HG03575 (cell line): ENCODE results near the gene NHSL2.
"Not testable (repeated sequence)": the region's sequence is repeated elsewhere in the genome, so short reads cannot be mapped to it uniquely, and the experiment has no call there.

ENCODE experiments used
- ATAC-seq: cut with Tn5 transposase; IDR thresholded peaks from one replicate; pipeline ENCODE4 v1.9.1; 2021; ENCODE audit not compliant: unreplicated experiment, insufficient number of reproducible peaks, low FRiP score; ENCODE audit errors: extremely low read depth

Gene NHSL2

DNA sequence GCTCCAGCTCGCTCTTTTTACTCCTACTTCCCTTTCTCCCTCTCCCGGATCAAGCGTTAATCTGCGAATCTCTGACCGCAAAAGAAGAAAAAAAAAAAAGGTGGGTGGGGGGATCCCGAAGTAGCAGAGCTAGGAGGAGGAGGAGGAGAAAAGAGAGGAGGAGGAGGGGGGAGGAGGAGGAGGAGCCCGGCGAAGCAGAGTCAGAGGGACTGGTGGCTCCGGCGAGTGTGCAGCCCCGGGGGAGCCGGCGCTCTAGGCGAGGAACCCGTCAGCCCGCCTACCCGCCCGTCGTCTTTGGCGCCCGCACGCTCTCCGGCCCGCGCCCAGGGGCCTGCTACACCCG, at the start of gene NHSL2:
Gene NHSL2 (plus strand): TSS at position 203 of the 343 bp plus-strand sequence.
- ATAC-seq: no peak

DNA sequence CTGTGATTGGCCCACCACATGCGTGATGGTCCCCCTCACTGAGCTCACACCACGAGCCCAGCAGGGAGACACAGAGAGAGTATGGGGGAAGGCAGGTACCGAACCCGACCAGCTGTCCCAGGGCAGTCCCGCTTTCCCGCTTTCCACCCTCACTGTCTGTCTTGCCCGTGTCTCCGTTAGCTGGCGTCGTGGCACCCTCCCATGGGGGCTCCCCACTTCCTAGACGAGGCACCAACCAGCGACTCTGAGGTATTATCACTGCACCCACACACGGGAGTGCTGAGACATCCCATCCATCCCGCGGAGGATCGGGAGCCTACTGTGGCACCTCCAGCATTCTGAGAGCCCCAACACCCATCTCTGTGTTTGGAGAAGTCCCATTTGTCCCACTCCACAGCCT, 43.0 kb upstream of the NHSL2 start:
- no peak for ATAC-seq

DNA sequence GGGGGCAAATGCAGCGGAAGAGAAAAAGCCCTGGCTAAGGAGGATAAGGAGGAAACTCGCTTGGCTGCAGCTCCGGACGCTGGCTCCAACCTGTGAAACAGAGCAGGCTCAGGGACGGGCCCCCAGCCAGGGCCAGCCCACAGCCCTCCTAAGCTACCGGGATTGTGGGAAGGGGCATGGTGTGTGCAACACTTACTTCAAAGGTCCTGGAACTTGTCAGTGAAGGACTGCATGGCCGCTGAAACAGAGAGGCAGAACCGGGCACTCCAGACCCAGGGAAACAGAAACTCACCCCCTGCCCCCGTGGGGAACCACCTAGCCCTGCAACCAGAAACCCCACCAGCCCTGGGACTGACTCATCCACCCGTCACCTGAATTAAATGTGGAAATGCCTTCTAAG, 41.1 kb upstream of the NHSL2 start:
- ATAC-seq: not testable (repeated sequence)

DNA sequence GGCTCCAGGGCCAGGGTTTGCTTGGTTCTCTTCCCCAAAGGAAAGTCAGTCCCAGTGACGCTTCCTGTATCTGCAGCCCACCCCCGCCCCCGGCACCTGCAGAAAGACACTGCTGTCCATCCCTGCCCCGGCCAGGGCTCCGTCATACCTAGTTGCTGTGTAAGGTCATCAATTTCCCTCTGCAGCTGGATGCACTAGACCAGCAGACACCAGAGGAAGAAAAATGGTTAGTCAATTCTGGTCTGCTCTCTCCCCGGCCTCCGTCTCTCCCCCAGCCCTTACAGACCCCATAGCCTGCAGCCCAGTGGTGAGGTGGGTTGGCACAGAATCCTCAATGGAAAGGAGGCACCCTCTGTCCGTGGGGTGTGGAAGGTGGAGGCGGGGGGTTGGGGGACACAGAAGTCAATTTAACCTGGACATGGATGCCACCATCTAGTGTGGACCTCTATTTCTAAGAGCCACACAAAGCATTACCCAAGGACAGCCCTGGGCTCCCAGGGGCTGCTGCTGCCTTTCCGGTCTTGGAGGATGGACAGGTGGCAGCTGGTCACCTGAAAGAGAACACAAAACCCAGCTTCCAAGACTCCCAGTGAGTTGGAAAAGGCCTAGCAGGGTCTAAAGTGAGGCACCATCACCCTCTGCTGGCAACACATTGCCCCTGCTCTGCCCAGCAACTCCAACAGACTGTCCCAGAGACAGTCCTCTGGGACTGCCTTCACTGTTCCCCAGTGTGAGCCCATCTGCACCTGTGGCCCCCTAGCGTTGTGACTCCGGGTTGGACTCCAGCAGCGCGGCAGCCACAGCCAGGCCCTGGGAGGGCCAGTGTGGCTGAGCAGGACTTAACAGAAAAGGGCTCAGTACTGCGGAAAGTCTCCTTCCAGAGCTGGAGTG, 40.2 kb upstream of the NHSL2 start:
- ATAC-seq: no peak

DNA sequence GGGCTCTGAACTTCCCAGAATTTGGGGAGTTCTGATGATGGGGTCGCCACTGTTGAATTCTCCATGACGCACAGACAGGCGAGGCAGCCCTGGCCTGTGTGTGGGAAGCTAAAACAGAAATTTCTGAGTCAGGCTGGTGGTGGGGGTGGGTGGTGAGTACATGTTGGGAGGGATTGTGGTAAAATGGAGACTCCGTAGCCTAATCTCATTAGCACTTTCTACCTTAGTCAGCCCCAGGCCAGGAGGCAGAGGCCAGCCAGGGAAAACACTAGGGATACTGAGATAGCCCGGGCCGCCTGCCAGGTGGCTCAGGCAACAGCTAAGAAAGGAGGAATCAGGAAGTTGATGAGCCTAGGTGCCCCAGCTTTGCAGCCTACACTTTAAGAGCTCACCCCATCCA, 39.3 kb upstream of the NHSL2 start:
- no peak for ATAC-seq

DNA sequence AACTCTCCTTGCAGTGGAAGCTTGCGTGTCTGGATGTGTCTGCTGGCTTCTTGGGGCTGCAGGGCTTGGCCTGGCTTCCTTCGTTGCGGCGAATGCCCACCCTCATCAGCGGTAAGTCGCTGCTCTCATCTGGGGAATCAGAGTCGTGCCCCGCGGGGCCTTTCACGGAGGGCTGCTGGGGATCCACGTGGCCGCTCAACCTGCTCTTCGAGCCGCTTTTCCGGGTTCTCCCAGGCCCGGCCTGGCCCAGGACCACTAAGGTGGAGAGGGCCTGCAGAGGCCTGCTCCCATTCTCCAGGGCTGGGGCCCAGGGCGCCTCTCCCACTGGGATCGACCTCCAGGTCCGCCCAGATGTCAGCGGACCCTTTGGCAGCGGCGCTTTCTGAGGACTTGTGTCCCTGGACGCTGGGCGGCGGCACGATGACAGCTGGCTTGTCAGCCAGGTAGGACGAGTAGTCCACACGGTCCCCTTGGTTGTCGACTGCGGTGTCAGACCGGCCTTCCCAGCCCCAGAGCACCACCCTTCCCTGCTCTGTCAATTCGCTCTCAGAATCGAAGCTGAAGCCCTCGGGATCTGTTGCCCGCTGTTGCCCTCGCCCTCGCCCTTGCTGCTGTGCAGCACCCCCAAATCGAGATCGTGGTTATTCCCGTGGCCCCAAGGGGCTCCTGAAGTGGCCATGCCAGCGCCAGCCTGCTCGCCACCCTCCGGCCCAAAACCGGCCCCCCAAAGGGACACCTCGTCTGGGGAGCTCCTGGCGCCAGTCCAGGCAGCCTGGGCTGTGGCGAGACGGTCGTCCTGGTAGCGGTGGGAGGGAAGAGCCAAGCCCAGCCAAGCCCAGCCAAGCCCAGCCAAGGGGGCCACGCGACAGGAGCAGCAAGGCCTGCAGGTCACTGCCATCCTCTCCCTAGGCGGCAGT, 37.8 kb upstream of the NHSL2 start:
- ATAC-seq: no peak

DNA sequence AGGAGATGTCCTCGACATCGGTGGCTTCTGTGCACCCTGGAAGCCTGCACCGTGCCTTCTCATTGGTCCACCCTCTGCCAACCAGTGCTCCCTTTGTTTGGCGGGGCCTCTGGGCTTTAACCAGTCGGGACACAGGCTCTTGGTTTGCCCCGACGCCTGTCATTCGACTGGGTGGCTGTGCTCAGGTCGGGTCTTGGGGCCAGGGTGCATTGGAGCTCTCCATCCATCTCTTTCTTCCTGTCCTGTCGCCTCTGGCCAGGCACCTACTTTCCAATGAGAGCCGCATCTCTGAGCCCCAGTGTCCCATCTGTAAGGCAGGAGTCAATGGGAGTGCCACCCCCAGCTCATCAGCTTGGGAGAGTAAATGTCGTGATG, 37.2 kb upstream of the NHSL2 start:
- no peak for ATAC-seq

DNA sequence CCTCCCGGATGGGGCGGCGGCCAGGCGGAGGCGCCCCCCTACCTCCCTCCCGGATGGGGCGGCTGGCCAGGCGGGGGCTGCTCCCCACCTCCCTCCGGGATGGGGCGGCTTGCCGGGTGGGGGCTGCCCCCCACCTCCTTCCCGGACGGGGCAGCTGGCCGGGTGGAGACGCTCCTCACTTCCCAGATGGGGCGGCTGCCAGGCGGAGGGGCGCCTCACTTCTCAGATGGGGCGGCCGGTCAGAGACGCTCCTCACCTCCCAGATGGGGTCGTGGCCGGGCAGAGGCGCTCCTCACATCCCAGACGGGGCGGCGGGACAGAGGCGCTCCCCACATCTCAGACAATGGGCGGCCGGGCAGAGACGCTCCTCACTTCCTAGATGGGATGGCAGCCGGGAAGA, 33.8 kb upstream of the NHSL2 start:
- not testable (repeated sequence) for ATAC-seq

DNA sequence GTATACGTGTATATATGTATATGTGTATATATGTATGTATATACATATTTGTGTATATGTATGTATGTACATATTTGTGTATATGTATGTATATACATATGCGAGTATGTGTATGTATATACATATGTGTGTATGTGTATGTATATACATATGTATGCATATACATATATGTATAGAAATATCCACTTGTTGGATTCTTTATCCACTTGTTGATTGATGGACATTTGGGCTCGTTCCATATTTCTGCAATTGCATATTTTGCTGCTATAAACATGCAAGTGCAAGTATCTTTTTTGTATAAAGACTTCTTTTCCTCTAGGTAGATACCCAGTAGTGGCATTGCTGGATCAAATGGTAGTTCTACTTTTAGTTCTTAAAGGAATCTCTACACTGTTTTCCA, 25.5 kb upstream of the NHSL2 start:
- ATAC-seq: no peak

DNA sequence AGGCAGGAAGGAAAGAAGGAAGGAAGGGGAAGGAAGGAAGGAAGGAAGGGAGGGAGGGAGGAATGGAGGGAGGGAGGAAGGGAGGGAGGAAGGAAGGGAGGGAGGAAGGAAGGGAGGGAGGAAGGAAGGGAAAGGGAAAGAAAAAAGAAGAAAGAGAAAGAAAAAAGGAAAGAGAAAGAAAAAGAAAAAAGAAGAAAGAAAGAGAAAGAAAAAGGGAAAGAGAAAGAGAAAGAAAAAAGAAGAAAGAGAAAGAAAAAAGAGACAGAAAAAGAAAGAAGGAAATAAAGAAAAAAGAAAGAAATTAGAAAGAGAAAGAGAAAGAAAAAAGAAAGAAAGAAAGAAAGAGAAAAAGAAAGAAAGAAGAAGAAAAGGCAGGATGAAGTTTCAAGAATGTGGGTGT, 15.0 kb upstream of the NHSL2 start:
- no peak for ATAC-seq

DNA sequence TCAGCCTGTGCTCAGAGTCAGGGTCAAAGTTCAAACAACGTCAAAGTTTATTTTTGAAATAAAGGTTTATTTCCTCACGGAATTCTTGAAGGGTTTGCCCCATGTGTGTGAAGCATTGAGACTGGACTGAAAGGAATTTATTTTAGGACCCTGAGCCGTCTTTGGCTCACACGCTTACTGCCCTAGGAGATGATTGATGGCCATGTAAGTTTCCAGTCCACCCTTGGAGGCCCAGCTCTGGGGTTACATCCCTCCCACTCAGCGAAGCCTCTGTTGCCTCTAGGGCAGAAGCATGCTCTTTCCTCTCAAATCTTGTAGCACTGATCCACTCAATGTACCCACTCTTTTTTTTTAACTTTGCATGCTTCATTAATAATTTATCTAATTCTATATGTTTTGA, 4.5 kb upstream of the NHSL2 start:
- no peak for ATAC-seq

DNA sequence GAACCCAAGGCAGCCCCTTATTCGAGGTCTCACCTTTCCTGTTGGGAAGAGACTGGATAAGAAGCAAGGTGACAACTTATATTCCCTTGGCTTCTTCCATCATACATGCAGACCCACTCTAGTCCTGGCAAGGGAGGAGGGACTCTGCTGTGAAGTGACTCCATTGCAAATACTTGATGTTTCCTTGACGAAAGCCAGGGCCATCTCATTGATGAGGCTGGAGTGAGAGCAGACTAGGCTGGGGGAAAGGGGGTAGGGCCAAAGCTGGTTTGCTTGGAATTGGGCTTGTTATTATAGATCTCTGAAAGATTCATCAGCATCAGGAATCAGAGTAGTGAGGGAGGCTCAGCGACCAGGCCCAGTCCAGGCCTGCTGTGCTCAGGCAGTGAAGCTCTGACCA, 2.3 kb upstream of the NHSL2 start:
- no peak for ATAC-seq

DNA sequence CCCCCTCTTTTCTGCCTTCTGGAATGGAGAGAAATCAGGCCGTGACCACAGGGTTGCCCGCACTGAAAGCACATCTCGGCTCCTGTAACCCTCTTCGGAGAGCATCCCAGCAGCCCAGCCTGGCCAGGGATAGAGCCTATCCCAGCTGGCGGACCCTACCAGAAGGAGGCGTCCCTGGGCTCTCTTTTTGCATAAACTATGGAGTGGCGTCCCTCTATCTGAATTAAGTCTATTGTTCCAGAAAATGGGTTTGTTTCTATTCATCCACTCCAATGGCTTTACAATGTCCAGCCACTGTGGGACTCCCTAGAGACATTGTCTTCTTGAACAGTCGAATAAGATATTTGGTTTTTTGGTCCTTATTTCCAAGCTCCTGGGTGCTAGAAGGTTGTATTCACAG, 689 bp upstream of the NHSL2 start:
- no peak for ATAC-seq

DNA sequence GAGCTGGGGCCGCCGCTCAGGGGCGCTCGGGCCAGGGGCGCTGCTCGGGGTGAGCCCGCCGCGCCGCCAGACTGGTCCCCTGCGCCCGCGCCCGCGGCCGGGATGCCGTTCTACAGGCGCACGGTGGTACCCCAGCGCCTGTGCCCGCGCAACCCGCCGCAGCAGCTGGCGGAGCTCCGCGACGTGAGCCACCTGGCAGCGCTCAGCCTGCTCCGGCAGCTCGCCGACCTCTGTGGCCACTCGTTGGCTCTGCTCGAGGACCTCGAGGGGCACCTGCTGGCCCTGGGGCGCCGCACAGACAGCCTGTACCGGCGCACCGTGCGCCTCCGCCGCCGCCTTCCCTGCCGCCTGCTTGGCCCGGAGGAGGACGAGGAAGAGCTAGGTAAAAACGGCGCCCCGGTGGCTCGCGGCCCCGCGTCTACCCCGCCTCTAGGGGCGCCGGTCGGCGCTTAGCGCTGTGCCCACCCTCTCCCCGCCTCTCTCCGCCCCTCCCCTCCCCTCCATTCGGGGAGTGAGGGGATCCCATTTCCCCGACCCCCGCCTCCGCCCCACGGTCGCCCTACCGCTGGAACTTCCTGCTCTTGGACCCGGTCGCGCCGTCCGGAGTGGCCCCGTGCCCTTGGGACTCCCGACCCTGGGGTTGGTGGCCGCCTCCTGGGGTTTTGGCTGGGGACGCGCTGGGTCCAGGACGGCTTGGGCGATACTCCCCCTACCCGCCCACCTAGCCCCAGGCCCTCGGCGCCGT, 513 bp downstream of the NHSL2 start:
- ATAC-seq: no peak

DNA sequence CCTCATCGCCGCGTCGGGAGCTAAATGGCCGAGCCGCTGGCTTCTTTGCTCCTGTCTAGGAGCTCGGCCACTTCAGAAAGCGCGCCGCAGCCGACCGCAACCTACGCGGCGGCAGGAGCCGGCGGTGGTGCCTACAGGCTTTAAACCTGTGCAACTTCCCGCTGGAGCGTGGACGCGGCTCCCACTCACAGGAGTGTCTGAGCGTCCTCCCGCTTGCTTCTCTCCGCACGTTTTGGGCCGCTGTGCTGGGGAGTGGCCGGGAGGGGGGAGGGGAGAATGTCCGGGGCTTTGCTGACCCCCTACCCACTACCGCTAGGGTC, 1.0 kb downstream of the NHSL2 start:
- no peak for ATAC-seq

DNA sequence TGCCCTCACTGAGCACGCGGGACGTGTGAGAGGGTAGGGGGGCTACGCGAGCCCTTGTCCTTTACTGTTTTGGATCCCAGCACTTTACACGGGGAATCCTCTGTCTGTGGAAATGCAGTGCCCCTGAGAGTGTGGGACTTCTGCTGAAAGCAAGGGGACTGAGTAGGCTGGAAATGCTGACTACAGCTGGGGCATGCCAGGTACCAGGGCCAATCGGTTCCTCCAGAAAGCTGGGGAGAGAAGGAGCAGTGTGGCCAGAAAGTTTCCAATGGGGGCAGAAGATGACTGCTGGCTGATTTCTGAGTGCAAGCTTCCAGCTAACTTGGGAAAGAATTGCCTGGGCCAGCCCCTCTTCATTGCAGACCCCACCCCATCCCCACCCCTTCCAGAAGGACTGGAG, 1.5 kb downstream of the NHSL2 start:
- ATAC-seq: no peak

DNA sequence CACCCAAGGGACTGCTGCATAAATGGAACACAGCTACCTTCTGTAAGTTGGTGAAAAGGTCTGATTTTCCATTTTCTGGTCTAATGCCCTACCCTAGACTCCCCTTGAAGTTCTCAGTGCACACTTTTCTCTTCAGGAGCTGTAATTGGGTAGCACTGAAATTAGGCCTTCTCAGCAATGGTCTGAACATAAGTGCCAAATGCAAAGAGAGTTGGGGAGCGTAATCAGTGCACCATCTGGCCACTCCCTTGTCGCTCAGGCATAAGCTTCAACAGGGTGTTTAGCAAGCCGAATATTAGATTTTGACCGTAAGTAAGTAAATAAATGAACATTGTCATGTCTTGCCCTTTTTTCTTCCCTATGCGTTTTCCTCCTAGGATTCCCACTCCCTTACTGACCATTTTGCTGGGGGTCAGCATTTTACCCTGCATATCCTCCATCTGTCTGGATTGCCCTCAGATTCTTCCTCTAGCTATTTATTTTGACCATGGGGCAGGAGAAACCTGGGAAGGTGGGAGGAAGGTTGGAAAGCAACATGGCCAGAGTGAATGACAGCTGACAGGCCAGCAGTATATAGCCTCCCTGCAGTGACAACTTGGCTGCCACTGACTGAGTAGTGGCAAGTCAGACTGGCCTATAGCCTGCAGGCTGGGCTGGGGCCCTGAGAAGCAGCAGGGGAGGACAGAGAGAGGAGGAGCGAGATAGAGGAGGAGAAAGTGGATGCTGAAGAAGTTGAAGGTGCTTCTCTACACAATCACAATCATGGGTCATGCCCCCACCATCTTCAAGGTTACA, 2.7 kb downstream of the NHSL2 start:
- no peak for ATAC-seq

DNA sequence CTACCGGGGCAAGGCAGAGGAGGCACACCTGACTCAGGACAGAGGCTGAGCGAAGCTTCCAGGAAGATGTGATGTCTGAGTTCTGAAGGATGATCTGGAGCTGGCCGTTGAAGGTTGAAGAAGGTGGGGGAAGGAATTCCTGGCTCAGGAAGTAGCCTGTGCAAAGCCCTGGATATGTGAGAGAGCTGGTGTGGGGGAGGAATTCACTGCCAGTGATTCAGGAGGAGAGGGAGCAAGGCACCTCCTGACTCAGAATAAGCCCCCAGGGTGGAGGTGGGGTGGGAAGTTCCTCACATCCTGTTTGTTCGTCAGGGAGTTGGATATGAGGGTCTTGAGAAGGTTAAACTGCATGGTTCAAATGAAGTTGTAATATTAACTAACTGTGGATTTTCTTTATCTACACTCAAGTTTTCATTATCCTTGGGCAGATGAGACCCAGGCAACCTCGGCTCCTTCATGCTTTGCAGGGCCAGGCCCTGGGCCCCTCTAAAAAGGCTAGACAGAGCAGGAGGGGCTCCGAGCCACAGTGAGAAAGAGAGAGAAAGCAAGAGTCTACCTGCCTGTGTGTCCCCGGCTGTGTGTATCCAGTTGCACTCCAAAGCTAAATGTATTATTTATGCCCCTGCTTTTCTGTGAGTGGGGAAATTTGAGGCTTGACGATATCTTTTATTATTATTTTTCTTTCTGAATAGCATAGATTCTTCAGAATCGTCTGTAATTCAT, 7.1 kb downstream of the NHSL2 start:
- ATAC-seq: no peak
